KOPT-K1 (cell line): ENCODE measurements around the gene IPO11.

Source experiments
- H3K27ac ChIP-seq: fragments of 200-600 bp; sonication (generic); 2 replicates; pipeline ENCODE4 v1.5.1; 2016; ENCODE audit warnings: antibody characterized with exemption, mild to moderate bottlenecking, low read depth, low read length; ENCODE audit not compliant: poor library complexity, severe bottlenecking
- H3K36me3 ChIP-seq: fragments of 200-600 bp; sonication (generic); 2 replicates; pipeline ENCODE4 v1.5.1; 2017; ENCODE audit warnings: antibody characterized with exemption, mild to moderate bottlenecking, low read length, moderate library complexity; ENCODE audit not compliant: insufficient read depth
- H3K9me3 ChIP-seq: fragments of 200-600 bp; sonication (generic); 2 replicates; pipeline ENCODE4 v1.5.1; 2017; ENCODE audit warnings: antibody characterized with exemption, low read length, mild to moderate bottlenecking; ENCODE audit not compliant: insufficient read depth, poor library complexity, severe bottlenecking

The IPO11 gene

DNA sequence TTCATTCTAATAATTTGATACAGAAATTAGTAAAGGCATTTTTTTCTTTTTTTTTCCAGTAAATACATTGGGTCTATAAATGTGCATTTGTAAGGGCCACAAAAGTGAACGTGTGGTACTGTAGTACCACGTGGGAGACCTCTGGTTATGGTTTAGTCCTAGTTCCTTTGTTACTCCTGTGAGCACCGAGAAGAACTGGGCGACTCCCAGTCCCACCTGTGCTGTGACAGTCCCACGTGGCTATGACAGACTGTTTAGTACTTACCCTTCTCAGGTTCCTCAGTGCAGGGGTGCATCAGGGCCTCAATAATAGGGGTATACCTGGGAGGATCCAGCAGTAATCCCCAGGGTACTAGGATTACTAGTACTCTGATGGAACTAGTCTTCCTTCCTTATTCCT, 215.3 kb downstream of the IPO11 start:
- H3K9me3 ChIP-seq, result no peaks in the 10 kb centered on the region
- no peak overlapping the region for H3K27ac ChIP-seq
- peaks cover 42% of the 10 kb centered on the region for H3K36me3 ChIP-seq

DNA sequence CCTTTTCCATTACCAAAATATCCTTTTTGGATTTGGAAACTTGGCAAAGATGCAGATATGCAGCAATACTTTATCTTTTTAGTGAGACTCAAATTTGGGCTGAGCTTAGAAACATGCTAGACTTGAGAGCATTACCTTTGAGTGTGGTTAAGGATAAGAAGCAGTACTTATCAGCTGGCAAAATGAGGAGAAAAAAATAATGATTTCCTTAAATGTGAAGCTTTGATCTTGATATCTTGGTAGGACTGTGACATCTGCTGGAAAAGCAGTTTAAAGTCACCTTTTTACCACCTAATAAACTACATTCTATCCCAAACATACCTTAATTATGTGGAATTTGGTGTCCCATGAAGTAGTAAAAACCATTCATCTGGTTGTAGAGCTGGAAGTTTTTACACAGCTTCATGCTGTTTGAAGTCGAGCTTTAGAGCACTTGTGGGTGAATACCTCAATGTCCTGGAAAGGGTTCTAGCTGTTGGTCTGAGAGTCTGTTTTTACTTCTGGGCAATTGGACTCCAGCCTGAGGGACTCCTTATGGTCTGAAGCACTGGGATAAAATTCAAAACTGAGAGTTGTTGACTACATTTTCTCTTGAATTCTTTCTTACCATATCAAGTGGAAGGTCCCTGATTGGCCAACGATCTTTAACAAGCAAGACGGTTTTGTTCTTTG, 219.5 kb downstream of the IPO11 start:
- Histone ChIP-seq H3K36me3 (peaks cover 41% of the 10 kb centered on the region), H3K9me3 (no peaks in the 10 kb centered on the region), H3K27ac (no peak overlapping the region)

DNA sequence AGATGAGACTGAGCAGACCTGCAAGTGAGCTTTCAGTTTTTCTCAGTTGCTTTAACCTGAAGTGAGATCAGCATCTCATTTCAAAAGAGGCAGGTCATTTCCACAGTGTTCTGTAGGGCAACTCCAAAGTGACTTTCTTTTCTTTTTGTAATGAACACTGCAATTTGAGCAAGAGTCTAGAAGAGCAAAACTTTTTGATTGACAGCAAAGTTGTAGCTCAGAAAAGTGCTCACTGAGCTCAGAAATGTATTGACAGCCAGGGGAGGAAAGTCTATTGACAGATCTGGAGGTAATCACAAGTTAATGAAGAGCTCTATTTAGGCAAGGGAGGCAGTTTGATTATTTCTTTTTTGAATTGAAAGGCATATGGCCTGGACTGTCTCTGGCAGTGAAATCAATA, 220.7 kb downstream of the IPO11 start:
- no peak overlapping the region for H3K27ac ChIP-seq
- peaks cover 29% of the 10 kb centered on the region for H3K36me3 ChIP-seq
- H3K9me3 ChIP-seq, result no peaks in the 10 kb centered on the region

DNA sequence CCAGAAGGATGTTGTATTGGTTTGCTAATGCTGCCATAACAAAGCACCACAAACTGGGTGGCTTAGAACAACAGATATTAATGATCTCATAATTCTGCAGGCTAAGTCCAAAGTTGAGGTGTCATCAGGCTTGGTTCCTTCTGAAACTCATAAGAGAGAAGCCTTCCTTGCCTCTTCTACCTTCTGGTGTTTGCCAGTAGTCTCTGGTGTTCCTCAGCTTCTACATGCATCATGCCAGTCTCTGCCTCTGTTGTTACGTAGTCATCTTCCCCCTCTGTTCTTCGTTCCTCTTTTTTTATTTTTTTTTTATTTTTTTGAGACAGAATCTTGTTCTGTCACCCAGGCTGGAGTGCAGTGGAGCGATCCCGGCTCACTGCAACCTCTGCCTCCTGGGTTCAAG, 227.9 kb downstream of the IPO11 start:
- peaks cover 7% of the 10 kb centered on the region; the same call in 1 of the 2 replicates for H3K36me3 ChIP-seq
- no peaks in the 10 kb centered on the region for H3K9me3 ChIP-seq
- no peak overlapping the region for H3K27ac ChIP-seq

DNA sequence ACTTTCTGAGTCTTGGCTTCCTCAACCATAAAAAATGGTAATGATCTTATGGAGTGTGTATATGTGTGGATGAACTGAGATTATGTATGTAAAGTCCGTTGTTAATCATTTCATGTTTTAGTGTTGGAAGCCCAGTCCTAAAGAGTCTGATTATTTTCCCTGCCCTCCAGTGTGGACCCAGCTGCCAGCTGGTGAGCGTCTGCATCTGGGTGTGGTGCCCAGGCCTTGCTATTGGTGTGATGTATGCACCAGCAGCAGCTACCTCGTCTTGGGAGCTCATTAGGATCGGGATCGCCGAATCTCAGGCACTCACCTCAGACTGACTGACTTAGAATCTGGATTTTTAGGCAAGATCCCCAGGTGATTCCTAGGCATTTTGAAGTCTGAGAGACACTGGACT, 229.9 kb downstream of the IPO11 start:
- Histone ChIP-seq H3K36me3 (no peaks in the 10 kb centered on the region), H3K9me3 (no peaks in the 10 kb centered on the region), H3K27ac (no peak overlapping the region)

DNA sequence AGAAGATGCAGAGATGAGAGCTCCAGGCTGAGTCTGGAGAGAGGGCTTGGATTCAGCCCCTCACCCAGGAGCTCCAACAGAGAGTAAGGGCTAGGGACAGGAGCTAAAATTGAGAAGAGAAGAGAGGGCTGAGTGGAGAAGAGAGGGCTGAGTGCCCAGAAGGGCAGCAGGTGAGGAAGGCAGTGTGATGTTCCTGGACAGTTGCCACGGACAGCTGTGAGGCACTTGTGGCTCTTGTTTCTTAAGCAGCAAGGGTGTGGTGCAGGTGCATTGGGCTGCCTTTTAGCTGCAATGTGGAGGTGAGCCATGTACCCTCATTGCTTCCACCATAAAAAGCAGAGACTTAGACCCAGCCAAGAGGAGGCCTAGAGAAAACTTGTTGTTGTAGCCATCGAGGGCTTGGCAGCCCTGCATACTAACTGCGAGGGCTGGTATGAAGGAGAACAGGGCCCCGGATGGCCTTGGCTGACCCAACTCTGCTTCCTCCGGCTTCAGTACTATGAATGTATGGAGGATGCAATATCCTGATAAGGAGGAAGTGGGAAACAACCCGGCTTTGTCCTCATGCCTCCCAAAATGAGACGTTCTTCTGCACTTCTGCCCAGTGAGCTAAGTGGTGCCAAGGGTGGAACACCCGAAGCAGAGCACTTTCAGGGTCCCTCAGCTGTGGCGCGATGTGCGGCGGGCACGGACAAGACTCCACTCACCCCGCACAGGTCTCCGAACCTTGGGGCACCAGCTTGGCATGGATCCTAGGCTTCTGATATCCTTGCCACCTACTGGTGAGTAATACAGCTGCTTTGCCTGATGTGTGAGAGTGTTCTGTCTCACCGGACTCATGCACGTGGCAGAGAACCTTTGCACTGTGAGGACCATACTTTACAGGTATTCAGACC, 231.2 kb downstream of the IPO11 start:
- Histone ChIP-seq H3K9me3 (no peaks in the 10 kb centered on the region), H3K36me3 (no peaks in the 10 kb centered on the region), H3K27ac (no peak overlapping the region)

DNA sequence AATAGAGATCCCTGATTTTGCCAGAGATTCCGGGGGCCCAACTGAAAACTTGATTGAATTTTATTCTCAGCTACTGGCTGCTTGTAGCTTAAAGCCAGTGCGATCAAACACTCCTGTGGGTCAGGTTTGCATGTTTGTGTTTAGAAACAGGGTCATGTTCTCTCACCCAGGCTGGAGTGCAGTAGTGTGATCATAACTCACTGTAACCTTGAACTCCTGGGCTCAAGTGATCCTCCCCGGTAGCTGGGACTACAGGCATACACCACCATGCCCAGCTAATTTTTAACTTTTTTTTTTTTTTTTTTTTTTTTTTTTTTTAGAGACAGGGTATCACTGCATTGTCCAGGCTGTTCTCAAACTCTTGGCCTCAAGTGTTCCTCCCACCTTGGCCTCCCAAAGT, 232.7 kb downstream of the IPO11 start:
- H3K36me3 ChIP-seq, result no peaks in the 10 kb centered on the region
- no peak overlapping the region for H3K27ac ChIP-seq
- no peaks in the 10 kb centered on the region for H3K9me3 ChIP-seq

DNA sequence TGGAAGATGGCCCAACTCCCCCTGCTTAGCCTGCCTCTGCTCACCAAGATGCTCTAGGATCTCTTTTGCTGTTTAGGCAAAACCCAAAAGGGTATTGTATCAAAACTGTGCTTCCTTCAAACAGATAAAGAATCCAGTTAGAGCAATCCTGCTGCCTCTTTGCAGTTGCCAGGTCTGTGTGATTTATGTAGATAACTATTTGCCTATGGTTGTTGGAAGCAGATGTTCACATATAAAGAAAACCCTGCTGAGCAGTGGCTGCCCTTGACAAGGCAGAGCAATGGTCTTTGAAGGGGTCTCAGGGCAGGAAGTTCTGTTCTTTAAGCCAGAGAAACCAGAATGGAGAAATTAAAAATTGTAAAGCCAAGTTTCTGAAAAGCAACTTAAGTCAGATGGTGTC, 234.7 kb downstream of the IPO11 start:
- no peaks in the 10 kb centered on the region for H3K36me3 ChIP-seq
- no peak overlapping the region for H3K27ac ChIP-seq
- H3K9me3 ChIP-seq, result no peaks in the 10 kb centered on the region

DNA sequence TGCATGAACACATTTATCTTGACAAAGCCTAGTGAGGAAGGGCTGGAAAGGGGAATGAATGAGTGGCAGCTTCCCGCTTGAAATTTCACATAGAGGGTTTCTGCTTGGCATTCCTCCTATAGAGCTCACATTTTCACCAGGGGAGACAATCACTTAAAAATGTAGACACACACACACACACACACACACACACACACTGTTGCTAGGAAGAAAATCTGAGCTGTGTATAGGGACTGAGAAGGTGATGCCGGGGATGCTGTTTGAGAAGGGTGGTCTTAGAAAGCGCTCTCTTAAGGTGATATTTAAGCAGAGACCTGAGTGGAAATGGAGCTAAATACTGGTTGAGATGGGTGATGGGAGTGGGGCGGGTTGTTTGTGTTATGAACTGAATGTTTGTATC, 236.5 kb downstream of the IPO11 start:
- peak overlapping the region; percentile 1 for H3K27ac ChIP-seq

DNA sequence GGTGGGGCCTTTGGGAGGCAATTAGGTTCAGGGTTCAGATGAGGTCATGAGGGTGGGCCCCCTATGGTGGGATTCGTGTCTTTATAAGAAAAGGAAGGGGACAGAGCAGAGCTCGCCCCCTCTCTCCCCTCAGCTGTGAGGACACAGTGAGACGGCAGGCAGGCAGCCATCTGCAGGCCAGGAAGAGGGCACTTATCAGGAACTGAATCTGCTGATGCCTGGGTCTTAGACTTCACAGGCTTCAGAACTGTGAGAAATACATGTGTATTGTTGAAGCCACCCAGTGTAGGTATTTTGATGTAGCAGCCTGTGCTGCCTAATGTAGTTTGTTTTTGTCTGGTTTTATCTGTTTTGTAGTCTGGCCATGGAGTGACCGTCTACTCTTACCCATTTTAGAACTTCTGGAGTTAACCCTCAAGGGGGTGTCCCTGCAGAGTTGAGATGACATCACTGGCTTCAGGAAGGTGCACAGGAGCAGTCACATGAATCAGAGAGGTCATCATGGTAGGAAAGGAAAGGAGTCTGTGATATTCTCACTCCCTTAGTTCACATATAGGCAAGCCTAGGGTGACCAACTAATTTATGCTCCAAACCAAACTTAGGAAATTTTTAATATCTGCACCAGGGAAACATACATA, 237.0 kb downstream of the IPO11 start:
- H3K27ac ChIP-seq, result peak overlapping the region; percentile 1
- H3K9me3 ChIP-seq, result no peaks in the 10 kb centered on the region
- H3K36me3 ChIP-seq, result no peaks in the 10 kb centered on the region

More for the DNA sequence above, 236.5 kb downstream of the IPO11 start:
- Histone ChIP-seq H3K9me3 (no peaks in the 10 kb centered on the region), H3K36me3 (no peaks in the 10 kb centered on the region)

DNA sequence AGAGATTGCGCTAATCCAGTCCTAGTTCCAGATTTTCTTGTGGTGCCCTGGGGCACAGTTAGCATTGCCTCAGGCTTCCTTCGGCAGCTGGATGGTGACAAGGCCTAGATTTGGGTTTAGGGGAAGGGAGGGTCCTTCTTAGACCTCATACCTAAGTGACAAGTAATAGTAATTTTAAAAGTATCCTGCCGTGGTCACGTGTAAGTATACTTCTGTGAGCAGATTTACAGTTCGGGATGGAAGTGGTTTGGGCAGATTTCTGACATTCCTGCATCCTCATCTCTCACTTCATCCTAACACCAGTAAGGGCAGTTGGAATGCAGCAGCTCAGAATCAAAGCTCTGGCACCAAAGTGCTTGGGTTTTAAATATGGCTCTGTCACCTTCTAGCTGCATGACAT, 237.6 kb downstream of the IPO11 start:
- H3K36me3 ChIP-seq, result no peaks in the 10 kb centered on the region
- no peaks in the 10 kb centered on the region for H3K9me3 ChIP-seq
- H3K27ac ChIP-seq, result no peak overlapping the region

DNA sequence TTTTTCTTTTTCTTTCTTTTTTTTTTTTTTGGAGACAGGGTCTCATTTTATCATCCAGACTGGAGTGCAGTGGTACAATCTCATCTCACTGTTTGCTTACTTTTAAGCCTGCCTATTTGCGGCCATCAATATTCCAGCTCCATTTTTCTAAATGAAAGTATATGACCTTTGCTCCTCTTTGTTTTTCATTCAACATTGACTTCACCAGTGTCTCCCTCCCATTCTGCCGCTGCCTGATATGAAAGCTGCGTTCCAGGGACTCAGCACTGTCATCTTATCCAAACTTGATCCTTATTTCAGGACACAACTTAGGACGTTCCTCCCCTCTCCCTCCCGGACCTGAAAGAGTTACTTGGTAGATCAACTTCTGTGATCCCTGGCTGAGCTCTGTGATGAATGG, 239.7 kb downstream of the IPO11 start:
- Histone ChIP-seq H3K9me3 (no peaks in the 10 kb centered on the region), H3K27ac (no peak overlapping the region), H3K36me3 (no peaks in the 10 kb centered on the region)

DNA sequence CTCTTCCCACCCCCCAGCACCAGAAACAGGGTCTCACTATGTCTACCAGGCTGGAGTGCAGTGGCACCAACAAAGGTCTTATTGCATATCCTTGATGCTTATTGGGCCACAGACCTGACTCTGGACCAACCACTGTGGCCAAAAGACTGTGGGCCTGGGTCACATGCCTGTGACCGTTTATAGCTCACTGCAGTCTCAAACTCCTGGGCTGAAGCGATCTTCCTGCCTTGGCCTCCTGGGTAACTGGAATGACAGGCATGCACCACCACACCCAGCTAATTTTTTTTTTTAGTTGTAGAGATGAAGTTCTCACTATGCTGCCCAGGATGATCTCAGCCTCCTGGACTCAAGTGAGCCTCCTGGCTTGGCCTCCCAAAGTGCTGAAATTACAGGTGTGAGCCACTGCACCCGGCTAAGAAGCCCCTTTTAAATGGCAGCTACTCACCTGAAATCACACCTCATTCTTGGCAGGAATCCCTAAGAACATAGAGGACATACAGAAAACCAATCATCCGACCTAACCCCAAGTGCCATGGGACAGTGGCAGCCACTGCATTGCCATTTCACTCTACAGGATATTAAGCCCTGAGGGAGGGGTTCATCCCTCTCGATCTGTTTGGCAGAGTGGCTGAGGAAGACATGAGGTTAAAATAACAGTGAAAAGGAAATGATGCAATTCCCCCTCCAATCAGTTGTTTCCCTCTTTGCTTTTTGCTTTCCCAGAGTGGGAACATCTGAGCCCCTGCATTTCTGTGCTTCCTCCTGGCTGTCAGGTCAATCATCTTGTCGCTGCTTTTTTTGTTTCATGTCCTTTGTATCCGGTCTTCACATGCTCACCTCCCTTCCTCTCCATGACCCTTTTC, 240.7 kb downstream of the IPO11 start:
- H3K36me3 ChIP-seq, result no peaks in the 10 kb centered on the region
- H3K9me3 ChIP-seq, result no peaks in the 10 kb centered on the region
- no peak overlapping the region for H3K27ac ChIP-seq

DNA sequence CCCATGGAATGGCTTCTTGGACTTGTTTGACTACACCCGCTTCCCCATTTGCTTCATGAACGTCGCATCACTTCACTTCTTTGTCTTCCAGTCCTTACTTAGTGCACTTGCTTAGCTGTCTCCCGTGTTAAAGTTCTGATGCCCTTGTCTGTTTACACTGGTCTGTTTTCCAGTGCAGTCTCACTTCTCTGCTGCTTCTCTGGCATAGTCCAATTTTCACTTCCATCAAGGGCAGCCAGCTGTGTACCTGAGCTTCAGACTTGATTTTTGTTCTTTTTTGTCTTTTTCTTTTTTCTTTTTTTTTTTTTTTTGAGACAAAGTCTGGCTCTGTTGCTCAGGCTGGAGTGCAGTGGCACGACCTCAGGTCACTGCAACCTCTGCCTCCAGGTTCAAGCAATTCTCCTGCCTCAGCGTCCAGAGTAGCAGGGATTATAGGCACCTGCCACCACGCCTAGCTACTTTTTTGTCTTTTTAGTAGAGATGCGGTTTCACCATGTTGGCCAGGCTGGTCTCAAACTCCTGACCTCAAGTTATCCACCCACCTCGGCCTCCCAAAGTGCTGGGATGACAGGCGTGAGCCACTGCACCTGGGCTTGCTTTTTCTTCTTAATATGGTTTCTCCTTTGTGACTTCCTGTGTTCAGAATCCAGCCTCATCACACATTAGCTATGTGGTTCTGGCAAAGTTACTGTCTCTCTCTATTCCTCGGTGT, 241.5 kb downstream of the IPO11 start:
- Histone ChIP-seq H3K9me3 (no peaks in the 10 kb centered on the region), H3K27ac (no peak overlapping the region), H3K36me3 (no peaks in the 10 kb centered on the region)
